NCI-H526 treated with DMSO at 0.1 percent for 48 hours (cell line): ENCODE measurements around the gene C1orf198.

Source experiments
- DNase-seq: peaks from one replicate; lab custom pipeline; 2025; lab: John Stamatoyannopoulos, UW

Gene C1orf198, protein sequence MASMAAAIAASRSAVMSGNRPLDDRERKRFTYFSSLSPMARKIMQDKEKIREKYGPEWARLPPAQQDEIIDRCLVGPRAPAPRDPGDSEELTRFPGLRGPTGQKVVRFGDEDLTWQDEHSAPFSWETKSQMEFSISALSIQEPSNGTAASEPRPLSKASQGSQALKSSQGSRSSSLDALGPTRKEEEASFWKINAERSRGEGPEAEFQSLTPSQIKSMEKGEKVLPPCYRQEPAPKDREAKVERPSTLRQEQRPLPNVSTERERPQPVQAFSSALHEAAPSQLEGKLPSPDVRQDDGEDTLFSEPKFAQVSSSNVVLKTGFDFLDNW

DNA sequence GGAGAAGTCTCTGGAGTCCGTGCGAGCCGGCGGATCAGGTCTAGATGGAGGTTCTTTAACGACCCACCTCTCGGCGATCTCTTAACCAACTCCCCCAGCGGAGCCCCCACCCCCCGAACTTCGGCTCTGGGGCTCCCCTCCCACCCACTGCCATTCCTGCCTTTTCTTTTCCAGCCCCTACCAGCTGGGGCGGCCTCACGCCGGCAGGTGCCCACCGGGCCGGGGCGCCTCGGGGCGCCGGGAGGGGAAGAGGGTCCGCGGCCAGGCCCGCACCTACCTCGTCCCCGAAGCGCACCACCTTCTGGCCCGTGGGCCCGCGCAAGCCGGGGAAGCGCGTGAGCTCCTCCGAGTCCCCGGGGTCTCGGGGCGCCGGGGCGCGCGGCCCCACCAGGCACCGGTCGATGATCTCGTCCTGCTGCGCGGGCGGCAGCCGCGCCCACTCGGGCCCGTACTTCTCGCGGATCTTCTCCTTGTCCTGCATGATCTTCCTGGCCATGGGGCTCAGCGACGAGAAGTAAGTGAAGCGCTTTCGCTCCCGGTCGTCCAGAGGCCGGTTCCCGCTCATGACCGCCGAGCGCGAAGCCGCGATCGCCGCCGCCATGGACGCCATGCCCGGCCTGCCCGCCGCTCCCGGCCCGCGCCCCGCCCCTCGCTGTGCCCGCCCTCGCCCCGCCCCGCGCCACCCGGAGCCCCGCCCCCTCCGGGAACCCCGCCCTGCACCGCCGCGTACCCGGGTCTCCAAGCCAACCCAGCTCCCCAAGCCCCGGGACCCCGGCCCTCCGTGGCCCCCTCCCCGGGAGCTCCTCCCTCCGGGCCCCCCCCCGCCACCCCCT, at the start of gene C1orf198:
C1orf198 (minus strand) TSS at position 619 of the 833 bp plus-strand sequence; CDS start at position 610, 9 bp downstream.
- DNase-seq = no peak

DNA sequence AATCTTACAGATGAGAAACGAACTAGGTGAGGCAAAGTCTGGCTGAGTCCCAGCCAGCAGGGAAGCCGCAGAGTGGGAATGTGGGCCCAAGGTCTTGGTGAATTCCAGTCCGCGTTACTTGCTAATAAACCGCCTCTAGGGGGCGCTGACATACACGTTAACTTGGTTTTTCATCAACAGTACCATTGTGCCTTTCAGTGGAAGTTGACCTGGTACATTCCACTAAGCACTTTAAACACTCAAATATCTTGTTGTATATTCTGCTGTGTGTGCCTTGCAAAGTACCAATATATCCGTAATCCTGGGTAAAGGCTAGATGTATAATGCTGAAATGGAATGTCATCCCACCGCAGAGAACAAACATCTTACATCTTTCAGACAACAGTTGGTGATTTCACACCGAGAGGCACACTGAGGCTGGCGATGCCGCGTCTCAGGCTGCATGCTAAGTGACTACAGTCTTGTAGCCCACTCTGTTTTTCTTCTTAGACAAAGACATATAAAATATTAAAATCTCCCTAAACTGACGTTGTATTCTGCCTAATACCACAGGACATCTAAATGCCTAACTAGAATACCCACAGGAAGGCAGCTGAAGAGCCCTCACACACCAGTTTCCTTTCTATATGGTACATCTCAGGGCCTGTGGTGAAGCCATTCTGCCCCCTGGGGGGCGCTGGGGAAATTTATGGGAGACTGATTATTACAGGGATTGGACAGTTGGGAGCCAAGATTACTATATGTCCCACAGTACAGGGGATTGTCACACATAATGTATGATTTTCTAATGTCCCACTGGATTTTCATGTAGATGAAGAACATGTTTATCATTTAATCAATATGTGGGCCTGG, 49.2 kb upstream of the C1orf198 start:
- peak; percentile 16 for DNase-seq

DNA sequence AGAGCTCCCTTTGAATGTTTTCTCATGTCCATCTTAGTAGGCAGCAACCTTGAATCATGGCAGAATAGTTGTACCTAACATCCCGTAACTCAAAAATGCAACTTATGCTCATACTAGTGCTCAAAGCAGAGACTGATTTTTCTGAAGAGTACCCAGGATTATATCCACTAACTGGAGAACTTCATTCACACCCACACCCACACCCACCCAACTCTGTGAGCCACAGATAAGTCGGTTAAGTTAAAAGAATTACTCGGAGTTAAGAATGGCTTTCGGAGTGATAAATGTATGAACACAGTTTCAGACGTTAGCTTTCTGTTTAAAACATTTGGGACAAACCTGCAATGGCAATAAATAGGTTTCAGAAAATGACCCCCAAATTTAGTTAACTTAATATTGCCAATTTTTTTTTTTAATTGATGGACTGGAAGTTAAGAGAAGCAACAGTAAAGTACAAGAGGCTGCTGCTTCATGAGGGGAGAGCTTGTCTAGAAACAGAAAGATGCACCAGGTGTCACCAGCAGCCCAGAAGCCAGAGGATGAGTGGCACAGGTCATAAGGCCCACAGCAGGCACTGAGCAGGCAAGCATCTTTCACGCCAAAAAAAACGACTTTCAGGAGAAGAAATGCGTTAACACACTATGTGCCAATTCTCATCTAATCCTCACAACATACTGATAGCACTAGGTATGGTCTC, 48.4 kb upstream of the C1orf198 start:
- DNase-seq = no peak

DNA sequence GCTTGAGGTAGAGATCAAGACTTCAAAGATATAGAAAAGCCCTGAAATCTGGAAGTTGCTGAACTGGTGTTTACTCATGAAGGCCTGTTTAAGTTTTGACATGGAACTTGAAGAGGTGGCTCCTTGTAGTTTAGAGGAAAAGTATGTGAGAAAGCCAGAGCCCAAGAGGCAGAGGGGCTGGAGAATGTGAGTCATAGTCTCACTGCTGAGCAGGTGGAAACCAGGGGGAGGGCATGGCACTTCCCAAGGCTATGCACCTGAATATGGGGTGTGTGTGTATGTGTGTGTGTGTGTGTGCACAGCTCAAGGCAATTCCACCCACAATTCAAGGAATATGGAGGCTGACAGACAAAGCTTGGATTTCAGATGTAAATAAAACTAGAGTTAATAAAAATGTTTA, 46.8 kb upstream of the C1orf198 start:
- DNase-seq = no peak

DNA sequence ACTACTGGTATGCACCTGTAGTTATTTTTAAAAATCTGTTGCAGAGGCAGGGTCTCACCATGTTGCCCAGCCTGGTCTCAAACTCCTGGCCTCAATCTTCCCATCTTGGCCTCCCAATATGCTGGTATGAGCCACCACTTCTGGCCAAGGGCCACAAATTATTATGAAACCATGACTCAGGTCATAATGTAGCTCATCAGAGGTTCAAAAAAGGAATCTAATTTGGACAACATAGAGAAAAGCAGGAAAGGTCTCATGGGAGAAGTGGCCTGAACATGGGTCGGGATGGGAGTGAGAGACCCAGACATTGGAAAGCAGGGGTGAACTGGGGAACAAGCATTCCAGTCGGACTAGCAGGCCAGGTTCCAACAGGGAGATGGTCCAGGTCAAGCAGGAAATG, 45.2 kb upstream of the C1orf198 start:
- DNase-seq = no peak

DNA sequence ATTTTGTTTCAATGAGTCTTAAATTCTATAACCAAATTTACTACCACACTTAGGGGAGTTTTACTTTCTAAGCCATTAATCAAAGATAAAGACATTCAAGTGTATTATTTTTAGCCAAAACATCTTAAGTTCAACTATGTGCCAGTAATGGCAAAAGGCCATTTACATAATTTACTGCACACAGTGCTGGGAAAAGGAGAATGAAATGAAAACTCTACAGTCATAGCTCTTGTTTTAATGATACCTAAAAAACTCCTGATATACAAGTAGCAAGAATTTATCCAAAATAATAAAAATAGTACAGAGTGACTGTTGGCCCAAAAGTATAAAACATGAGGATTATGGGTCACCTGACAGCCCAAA, 42.4 kb upstream of the C1orf198 start:
- DNase-seq = no peak

DNA sequence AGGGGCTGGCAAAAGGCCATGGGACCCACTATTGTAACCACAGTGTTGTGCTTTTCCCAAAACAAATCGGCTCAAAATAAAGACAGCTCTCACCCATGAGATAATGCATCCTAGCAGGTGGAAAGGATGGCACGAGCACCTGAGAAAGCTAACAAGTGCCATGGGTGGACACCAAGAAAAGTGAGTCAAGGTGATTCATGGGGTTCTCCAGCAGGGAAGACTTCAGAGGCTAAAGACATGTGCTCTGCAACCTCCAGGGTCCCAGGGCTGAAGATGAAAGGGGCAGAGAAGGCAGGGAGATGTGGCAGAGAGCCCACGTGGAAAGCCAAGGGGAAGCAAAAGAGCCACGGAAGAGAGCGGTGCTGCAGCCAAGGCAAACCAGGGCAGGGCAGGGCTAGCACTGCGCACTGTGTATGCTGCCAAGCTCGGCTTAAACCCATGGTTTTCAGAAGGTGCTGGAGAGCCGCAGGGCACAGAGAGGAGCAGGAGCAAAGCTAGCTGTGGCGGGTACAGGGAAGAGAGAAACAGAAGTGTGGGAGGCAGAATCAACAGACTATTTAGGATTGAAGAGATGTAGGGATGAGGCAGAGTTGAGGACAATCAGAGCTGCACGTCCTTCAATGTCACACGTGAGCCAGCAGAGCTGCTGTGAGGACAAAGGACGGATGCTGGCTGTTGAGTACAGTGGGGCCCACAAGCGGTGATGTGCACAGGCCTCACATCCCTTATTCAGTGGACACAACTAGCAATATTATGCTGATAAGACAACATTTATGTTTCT, 41.8 kb upstream of the C1orf198 start:
- no peak for DNase-seq

DNA sequence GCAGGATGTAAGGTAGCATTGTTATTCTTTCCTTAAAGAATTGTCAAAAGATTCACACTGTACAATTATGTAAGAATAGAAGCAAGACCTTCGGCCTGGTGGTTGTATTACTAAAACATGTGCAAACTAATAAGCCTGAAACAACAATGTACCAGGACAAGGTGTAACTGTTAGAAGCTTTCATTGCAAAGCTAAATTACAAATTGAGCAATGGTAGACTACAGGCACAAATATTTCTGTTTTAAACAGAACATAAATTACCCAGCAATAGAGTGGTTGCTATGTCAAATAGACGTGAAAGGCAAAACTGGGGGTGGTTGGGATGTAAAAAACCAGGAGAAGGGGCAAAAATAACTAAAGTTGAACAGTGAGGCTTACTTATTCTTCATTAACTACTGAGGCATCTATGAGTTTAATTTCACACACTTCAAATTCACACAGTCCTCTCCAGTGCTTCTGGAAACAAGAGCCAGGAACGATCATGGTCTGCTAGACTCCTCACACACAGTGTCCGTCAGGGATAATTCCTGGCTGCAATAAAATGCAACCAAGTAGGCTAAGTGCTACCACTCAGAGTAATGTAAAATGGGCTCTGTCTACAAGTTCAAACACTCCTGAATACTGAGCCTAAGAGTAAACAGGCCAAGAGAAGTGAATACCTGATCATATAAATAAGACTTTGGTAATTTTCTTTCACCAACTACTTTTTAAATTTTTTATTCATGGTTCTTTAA, 39.3 kb upstream of the C1orf198 start:
- DNase-seq = no peak

DNA sequence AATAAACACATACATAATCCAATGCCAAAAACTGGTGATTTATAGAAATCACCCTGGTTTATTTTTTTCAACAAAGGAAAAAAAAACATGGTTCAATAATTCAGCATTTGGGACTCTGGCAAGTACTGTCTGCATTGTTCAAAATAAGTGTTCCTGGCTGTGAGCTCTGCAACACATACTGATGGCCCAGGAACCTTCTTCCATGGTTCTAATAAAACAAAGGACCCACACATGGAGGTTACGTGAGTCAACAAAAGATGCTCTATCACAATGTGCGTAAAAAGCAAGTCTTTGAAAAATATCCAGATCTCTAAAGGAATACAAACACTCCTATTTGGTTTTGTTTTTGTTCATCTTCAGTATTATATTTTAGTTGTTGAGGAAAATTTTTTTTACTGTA, 37.9 kb upstream of the C1orf198 start:
- DNase-seq = no peak

DNA sequence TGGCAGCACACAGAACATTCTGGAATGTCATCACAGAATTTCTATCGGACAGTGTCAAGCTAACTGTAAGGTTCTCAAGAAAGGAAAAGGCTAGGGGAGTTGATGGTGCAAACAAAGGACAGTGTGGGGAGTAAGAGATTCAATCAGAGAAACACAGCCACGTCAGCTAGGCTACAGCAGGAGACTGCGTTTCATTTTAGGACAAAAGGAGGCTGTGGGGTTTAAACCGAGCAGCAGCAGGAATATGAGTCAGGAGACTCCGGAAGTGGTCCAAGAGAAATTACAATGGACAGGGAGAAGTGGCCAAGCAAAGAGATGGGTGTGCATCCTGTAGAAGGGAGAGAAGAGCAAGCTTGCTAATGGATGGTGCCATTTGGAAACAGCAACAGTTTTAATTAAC, 37.4 kb upstream of the C1orf198 start:
- no peak for DNase-seq

DNA sequence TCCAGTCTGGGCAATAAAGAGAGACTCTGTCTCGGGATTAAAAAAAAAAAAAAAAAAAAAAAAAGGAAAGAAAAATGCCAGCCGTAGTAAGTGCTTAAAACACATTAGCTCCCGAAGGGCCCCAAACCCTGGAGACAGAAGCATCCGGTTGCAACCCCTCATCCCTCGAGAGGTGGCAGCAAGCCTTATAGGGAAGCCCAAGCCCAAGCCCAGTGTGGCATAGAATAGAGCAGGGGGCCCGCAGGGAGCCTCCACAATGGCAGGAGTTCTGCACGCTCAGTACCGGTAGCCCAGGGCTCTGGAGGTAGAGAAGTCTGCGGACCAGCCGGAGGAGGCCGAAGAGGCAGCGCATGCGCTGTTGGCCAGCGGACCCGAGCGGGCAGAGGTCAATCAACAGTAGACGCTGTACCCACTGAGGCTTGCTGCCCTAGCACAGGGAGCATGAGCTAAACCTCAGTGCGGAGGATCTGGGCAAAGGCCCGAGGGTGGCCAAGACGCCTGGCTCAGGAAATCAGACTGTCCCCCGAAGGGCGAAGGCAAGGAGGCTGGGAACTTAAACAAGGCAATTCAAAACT, 34.1 kb upstream of the C1orf198 start:
- no peak for DNase-seq

DNA sequence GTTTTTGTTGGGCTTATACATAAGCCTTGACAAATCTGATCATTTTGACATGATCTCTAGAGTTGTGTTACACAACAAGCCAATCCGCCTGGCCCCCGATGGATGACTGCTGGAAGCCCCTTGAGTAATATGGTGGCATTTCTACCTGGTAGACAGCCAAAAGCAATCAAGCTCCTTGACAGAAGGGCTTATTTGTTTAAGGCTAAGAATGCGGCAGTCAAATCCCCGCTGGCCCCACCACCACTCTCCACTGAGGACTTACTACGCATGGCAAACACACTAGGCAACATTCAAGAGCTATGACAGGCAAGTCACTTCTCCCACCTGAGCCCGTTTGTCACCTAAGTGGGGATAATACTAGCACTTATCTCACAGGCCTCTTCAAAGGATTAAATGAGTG, 33.4 kb upstream of the C1orf198 start:
- no peak for DNase-seq

DNA sequence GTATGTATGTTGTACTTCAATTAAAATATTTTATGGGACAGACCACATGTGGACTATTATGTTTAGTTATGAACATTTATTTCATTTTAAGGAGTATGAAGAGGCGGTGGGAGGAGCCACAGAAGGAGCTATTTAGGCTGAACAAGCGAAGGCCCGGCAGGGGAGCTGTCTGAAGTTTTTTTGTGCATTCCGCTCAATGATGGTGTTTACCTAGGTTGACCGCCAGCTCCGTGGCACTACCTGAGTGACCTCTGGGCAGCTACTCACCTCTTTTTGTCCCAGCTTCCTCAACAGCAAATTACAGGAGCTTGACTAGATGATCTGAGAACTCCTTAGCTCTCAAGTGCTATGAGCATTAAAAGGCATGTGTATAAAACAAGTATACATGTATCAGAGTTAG, 32.7 kb upstream of the C1orf198 start:
- DNase-seq = no peak

DNA sequence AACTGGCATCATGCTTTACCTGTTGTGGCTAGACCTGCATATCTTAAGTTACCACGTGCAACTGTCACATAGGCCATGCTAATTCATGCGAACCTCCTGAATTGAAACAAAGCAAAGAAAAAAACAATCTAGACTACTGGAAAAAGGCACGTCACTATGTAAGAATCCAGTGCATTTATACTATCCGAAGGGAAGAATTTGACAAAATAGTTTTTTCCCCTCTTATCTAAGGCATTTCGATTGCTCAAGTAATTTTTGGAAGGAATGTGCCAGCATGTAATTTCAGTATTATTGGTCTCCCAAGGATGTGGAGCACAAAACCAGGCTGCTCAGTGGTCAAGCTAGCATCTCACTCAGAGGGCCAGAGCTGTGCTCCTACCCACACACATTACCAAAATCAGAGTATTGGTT, 31.5 kb upstream of the C1orf198 start:
- no peak for DNase-seq

DNA sequence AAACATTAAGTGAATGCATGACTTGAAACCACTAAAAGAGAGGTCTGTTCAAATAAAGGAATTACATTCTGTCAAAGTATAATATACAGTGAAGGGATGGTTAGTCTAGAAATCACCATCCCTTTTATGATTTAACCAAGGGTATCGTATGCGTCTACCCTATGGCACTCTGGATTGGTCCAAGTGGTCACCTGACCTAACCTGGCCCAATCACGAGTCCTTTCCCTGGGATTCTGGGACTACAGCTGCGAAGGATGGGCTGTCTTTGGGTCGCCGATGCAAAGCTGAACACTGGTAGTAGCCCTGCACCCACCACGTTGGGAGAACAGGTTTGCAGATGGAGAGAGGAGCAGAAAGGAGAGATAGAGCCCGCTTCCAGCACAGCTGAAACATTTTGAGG, 30.4 kb upstream of the C1orf198 start:
- no peak for DNase-seq

DNA sequence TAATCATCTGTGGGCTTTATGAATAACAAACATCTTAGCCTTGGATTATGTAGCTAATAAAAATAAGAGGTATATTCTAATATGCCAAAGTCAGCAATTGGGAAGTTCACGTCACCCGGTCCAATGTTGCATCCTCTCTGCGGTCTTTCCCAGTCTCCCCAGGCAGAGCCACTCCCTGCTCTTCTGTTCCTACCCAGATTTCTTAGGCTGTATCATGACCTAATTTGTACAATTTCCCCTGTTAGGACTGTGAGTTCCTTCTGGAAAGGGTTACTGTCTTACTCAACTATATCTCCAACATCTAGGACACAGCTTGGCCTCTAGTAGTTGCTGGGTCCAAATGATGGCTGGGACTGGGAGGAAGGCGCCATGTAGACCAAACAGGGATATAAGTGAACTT, 29.8 kb upstream of the C1orf198 start:
- no peak for DNase-seq

DNA sequence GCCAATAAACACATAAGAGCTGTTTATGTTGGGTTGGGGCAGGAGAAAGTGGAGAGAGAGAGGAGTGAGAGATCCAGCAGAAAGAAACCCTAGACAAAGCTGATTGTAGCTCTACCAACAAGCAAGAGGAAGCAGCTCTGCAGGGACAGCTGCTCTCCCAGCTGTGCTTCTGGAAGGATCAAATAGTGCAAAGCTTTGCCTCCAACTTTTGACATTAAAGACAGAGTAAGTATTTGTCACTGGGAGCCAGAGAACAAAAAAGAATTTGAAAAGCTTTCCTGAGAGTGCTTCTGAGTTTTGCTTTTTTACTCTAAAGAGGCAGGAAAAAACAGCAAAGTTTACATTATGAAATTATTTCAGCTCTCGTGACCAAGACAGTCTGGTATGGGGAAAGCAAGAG, 28.5 kb upstream of the C1orf198 start:
- DNase-seq = no peak

DNA sequence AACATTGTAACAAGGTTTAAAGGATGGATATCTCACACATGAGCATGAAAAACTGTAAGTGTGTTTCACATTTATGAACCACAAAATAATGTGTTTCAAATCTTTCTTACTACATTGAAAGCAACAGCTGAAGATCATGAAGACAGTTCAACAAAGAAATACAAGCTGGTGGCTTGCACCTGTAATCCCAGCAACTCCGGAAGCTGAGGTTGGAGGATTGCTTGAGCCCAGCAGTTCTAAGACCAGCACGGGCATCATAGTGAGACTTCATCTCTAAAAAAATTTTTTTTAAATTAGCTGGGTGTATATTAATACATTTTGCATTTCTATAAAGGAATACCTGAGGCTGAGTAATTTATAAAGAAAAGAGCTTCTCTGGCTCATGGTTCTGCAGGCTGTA, 27.1 kb upstream of the C1orf198 start:
- no peak for DNase-seq

DNA sequence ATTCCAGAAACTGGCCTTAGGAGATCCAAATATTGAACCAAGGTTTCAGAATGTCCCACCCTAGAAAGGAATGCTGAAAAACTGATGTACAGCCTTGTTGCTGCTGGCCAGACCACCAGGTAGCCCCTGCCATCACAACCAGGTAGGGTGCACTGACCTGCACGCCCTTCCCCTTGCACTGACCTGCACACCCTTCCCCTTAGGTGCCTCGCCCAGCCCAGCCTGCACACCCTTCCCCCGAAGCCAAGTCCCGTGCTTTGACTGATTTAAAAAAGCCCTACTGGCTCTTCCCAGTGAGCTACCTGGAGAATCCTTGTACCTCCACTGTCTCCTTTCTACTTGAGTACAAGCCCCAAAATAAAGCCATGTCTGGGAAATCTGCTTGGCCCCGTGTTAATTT, 26.3 kb upstream of the C1orf198 start:
- DNase-seq = no peak

DNA sequence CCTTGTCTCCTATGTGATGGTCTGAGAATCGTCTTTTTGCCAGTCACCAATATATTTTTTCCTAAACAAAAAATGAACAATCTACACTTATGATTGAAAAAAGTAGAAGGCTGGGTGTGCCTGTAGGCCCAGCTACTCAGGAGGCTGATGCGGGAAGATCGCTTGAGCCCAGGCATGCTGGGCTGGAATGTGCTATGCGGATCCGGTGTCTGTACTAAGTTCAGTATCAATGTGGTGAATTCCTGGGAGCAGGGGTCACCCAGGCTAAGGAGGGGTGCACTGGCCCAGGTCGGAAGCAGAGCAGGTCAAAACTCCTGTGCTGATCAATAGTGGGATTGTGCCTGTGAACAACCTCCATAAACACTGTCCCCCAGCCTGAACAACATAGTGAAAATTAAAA, 25.7 kb upstream of the C1orf198 start:
- no peak for DNase-seq
